GM23338 (cell line): ENCODE data around the gene IMP3. TPM values are rescaled to one million over a fixed set of nuclear protein-coding genes. Genes with fewer than 3 reads are reported as not detected.

Experiments used
- ATAC-seq: fragments of 200-7000 bp; cut with Tn5 transposase; 3 replicates; pipeline ENCODE4 v1.9.1; 2020
- DNase-seq: peaks from one replicate; pipeline ENCODE4 v3.0.0-alpha.2; 2015; ENCODE audit warnings: low spot score
- H2AFZ ChIP-seq: fragments of 200-600 bp; sonication (generic); 2 replicates; pipeline ENCODE4 v1.8.0; 2016; ENCODE audit warnings: antibody characterized with exemption, mild to moderate bottlenecking, moderate library complexity
- H3F3A ChIP-seq: fragments of 200-600 bp; sonication (generic); replicated peaks from 2 replicates; pipeline ENCODE4 v1.8.0; 2017; ENCODE audit warnings: antibody characterized with exemption, mixed run types, low read depth
- H3K27ac ChIP-seq: fragments of 200-600 bp; sonication (generic); 2 replicates; pipeline ENCODE4 v1.6.1; 2016; ENCODE audit warnings: low read depth
- H3K27me3 ChIP-seq: fragments of 200-600 bp; sonication (generic); 2 replicates; pipeline ENCODE4 v1.8.0; 2016; ENCODE audit warnings: mild to moderate bottlenecking, mixed run types, moderate library complexity; ENCODE audit not compliant: insufficient read depth
- H3K36me3 ChIP-seq: fragments of 200-600 bp; sonication (generic); 2 replicates; pipeline ENCODE4 v1.8.0; 2016; ENCODE audit warnings: mild to moderate bottlenecking; ENCODE audit not compliant: insufficient read depth
- H3K4me1 ChIP-seq: fragments of 200-600 bp; sonication (generic); 2 replicates; pipeline ENCODE4 v1.8.0; 2016; ENCODE audit warnings: mild to moderate bottlenecking, moderate library complexity; ENCODE audit not compliant: insufficient read depth
- H3K4me2 ChIP-seq: fragments of 200-600 bp; sonication (generic); 2 replicates; pipeline ENCODE4 v1.7.1; 2017; ENCODE audit warnings: mixed run types
- H3K4me3 ChIP-seq: fragments of 200-600 bp; sonication (generic); 2 replicates; pipeline ENCODE4 v1.6.1; 2016; ENCODE audit warnings: mixed run types
- H3K79me2 ChIP-seq: fragments of 200-600 bp; sonication (generic); replicated peaks from 2 replicates; pipeline ENCODE4 v1.8.0; 2017; ENCODE audit warnings: mild to moderate bottlenecking; ENCODE audit not compliant: insufficient read depth
- H3K9me2 ChIP-seq: fragments of 200-600 bp; sonication (generic); 2 replicates; pipeline ENCODE4 v1.8.0; 2017; ENCODE audit not compliant: insufficient read depth
- H4K20me1 ChIP-seq: fragments of 200-600 bp; sonication (generic); replicated peaks from 2 replicates; pipeline ENCODE4 v1.8.0; 2017; ENCODE audit warnings: mild to moderate bottlenecking; ENCODE audit not compliant: insufficient read depth
- H3K27ac Mint-ChIP-seq: 2 replicates; pipeline ENCODE4 v1.8.0; 2020; ENCODE audit warnings: inconsistent platforms, mild to moderate bottlenecking, moderate library complexity, mixed read lengths
- H3K27me3 Mint-ChIP-seq: 3 replicates; pipeline ENCODE4 v1.8.0; 2022; ENCODE audit warnings: low read depth, mild to moderate bottlenecking, moderate library complexity, mixed read lengths, inconsistent platforms; ENCODE audit not compliant: insufficient read depth, poor library complexity
- H3K36me3 Mint-ChIP-seq: 3 replicates; pipeline ENCODE4 v1.8.0; 2021; ENCODE audit warnings: low read depth, mild to moderate bottlenecking, inconsistent platforms, moderate library complexity, mixed read lengths
- H3K4me1 Mint-ChIP-seq: 3 replicates; pipeline ENCODE4 v1.8.0; 2020; ENCODE audit warnings: mild to moderate bottlenecking, inconsistent platforms, mixed read lengths
- H3K4me3 Mint-ChIP-seq: 3 replicates; pipeline ENCODE4 v1.8.0; 2021; ENCODE audit warnings: moderate library complexity, mild to moderate bottlenecking, inconsistent platforms, mixed read lengths
- H3K9me3 Mint-ChIP-seq: 3 replicates; pipeline ENCODE4 v1.8.0; 2020; ENCODE audit warnings: moderate library complexity, mild to moderate bottlenecking, inconsistent platforms, mixed read lengths
- CREB1 ChIP-seq: fragments of 250-450 bp; sonication (Bioruptor Pico); IDR thresholded peaks from 2 replicates; pipeline ENCODE4 v1.5.0; 2020; ENCODE audit warnings: low read depth, mild to moderate bottlenecking, moderate library complexity
- EZH2 ChIP-seq: fragments of 200-600 bp; sonication (generic); IDR thresholded peaks from one replicate; pipeline ENCODE4 v1.8.0; 2017; ENCODE audit warnings: antibody characterized with exemption, mild to moderate bottlenecking, low read depth; ENCODE audit not compliant: unreplicated experiment
- EZH2phosphoT487 ChIP-seq: fragments of 200-600 bp; sonication (generic); IDR thresholded peaks from one replicate; pipeline ENCODE4 v1.8.1; 2018; ENCODE audit warnings: antibody characterized with exemption; ENCODE audit not compliant: unreplicated experiment
- JUNB ChIP-seq: IDR thresholded peaks from one replicate; pipeline ENCODE4 v1.6.1; 2016; ENCODE audit warnings: antibody characterized with exemption; ENCODE audit not compliant: unreplicated experiment
- POLR2AphosphoS5 ChIP-seq: IDR thresholded peaks from 2 replicates; pipeline ENCODE4 v1.6.1; 2016; ENCODE audit warnings: antibody characterized with exemption, low read depth
- REST ChIP-seq: IDR thresholded peaks from one replicate; pipeline ENCODE4 v1.6.1; 2018; ENCODE audit warnings: antibody characterized with exemption; ENCODE audit not compliant: unreplicated experiment
- polyA plus RNA-seq: library from polyadenylated mRNA; unstranded; fragments of >200 nt; fragmentation: Nextera tagmentation; extraction: Ambion mirVana; gene quantifications from 2 replicates; pipeline ENCODE4 v1.2.1, GENCODE V29; 2016
- total RNA-seq: library from RNA; depleted of rRNA; stranded (reverse); fragments of >200 nt; shearing (Covaris generic); gene quantifications from 2 replicates; pipeline ENCODE4 v1.2.3, GENCODE V29; 2014
- TF ChIP-seq, protein P1 (sequence below), 2 experiments: fragments of 200-600 bp in 1 of 2; sonication (generic) in 1 of 2; conservative IDR thresholded peaks; 2 replicates each; pipeline versions ENCODE4 v1.5.1 to v1.6.1; 2016 to 2017; ENCODE audit warnings: antibody characterized with exemption in 2 of 2, low read depth in 2 of 2, mild to moderate bottlenecking in 2 of 2, moderate library complexity in 1 of 2

Gene IMP3
- total and polyA plus RNA-seq, 2 experiments from 2014 or later = 210 to 319 TPM

GRCh38 chr15:75639191-75639708, 774 bp downstream of the IMP3 start (continued):
- TF ChIP-seq JUNB (no peak), EZH2phosphoT487 (no peak), EZH2 (no peak)

DNA sequence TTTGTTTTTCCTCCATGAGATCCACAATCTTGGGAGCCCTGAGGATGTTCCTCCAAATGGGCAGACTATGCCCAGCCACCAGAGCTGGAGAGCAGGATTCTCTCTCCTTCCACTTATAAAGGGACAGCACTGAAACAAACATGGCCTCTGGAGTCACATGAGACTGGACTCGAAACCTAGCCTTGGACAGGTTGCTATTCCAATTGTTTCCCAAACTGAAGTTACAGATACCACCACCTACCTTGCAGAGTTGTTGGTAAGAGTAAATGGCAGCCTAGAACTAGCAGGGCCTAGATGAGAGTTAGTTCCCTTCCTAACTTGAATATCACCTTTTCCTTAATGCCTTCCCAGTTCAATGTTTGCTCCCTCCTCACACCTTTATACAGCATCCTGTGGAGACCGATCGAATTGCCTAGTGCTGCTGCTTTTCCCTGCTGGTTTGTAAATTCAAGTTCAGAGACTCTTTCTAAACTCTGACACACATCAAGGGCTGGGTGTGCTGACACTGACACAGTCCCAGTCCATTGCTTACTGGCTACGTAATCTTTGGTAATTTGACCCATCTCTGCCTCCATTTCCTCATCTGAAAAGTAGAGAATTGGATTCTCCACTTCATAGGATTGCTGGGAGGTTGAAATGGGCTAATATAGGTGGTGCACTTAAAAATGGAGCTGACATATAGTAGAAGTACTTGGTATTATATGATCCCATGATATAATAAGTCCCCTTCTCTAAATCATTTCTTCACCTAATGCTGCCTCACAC, 2.6 kb downstream of the IMP3 start:
- peak overlapping the region; percentile 89 for H3K4me3 ChIP-seq
- no peaks in the 10 kb centered on the region for H3K9me2 ChIP-seq
- Mint-ChIP-seq H3K9me3 (no peaks in the 10 kb centered on the region; the same call in 1 of the 3 replicates), H3K27ac (peak overlapping the region; percentile 86), H3K27me3 (peaks cover 11% of the 10 kb centered on the region), H3K4me3 (peak overlapping the region; percentile 90), H3K36me3 (peaks cover 14% of the 10 kb centered on the region), H3K4me1 (peaks cover 34% of the 10 kb centered on the region)
- TF ChIP-seq, protein P1, sequence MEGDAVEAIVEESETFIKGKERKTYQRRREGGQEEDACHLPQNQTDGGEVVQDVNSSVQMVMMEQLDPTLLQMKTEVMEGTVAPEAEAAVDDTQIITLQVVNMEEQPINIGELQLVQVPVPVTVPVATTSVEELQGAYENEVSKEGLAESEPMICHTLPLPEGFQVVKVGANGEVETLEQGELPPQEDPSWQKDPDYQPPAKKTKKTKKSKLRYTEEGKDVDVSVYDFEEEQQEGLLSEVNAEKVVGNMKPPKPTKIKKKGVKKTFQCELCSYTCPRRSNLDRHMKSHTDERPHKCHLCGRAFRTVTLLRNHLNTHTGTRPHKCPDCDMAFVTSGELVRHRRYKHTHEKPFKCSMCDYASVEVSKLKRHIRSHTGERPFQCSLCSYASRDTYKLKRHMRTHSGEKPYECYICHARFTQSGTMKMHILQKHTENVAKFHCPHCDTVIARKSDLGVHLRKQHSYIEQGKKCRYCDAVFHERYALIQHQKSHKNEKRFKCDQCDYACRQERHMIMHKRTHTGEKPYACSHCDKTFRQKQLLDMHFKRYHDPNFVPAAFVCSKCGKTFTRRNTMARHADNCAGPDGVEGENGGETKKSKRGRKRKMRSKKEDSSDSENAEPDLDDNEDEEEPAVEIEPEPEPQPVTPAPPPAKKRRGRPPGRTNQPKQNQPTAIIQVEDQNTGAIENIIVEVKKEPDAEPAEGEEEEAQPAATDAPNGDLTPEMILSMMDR (conservative IDR thresholded peaks at IDR 0.05; ENCODE audit: low read depth in 2 of 2) = no peak
- TF ChIP-seq REST (no peak), EZH2phosphoT487 (no peak), CREB1 (CRISPR knock-in tag) (no peak), POLR2AphosphoS5 (peak; percentile 19; the same call in 1 of the 2 replicates)
- H3K27ac ChIP-seq = peak overlapping the region; percentile 47; the same call in 1 of the 2 replicates
- DNase-seq (no peak), ATAC-seq (no peak)
- no peaks in the 10 kb centered on the region for H3K36me3 ChIP-seq
- peaks cover 26% of the 10 kb centered on the region for H4K20me1 ChIP-seq
- no peaks in the 10 kb centered on the region for H3K27me3 ChIP-seq
- H3F3A ChIP-seq = peaks cover 35% of the 10 kb centered on the region
- H2AFZ ChIP-seq = no peak overlapping the region
- H3K79me2 ChIP-seq = peaks cover 41% of the 10 kb centered on the region
- peaks cover 24% of the 10 kb centered on the region for H3K4me1 ChIP-seq
- H3K4me2 ChIP-seq = peak overlapping the region; percentile 89
